Naive thymus-derived CD4-positive, alpha-beta T cell (primary cell): ENCODE measurements around the gene WDR38. TPM values are rescaled to one million over a fixed set of nuclear protein-coding genes. Genes with fewer than 3 reads are reported as not detected.
A peak's percentile ranks its signal among the peaks of the same experiment; 100 is the strongest.

Source experiments
- ATAC-seq: fragments of 150-1000 bp; cut with Tn5 transposase; 2 replicates; pipeline ENCODE4 v1.10.0; 2021; ENCODE audit warnings: mild to moderate bottlenecking, moderate library complexity
- CTCF ChIA-PET: fragments of 350-600 bp; sonication (Branson Sonifier 250); formaldehyde crosslinking; loops from one replicate; lab custom pipeline; 2021; ENCODE audit warnings: antibody characterized with exemption; lab: Charles Lee
- POLR2A ChIA-PET: fragments of 350-600 bp; sonication (Branson Sonifier 250); formaldehyde crosslinking; loops from one replicate; lab custom pipeline; 2021; ENCODE audit warnings: antibody characterized with exemption, inconsistent platforms; lab: Charles Lee
- DNase-seq, 9 donors: peaks; one replicate each; pipeline versions ENCODE4 v3.0.0 to v3.0.0-alpha.2; 2020 to 2022; ENCODE audit warnings: mixed read lengths in 1 of 9
- H3K27ac ChIP-seq: one replicate; pipeline ENCODE4 v1.7.0; 2013; ENCODE audit warnings: mild to moderate bottlenecking, low read depth, low read length, moderate library complexity
- H3K27me3 ChIP-seq, 2 donors: one replicate each; pipeline ENCODE4 v1.7.0; 2013; ENCODE audit warnings: low read length in 2 of 2, mild to moderate bottlenecking in 2 of 2, moderate library complexity in 2 of 2; ENCODE audit not compliant: control insufficient read depth in 2 of 2, insufficient read depth in 2 of 2
- H3K36me3 ChIP-seq, 3 experiments: 1 replicate in 2 of 3; 2 replicates in 1 of 3; pipeline ENCODE4 v1.7.0; 2013; ENCODE audit warnings: low read length in 3 of 3, mild to moderate bottlenecking in 3 of 3, moderate library complexity in 1 of 3; ENCODE audit not compliant: insufficient read depth in 3 of 3, control insufficient read depth in 2 of 3
- H3K4me1 ChIP-seq, 2 donors: one replicate each; pipeline ENCODE4 v1.7.0; 2013; ENCODE audit warnings: low read length in 2 of 2, mild to moderate bottlenecking in 2 of 2, moderate library complexity in 1 of 2; ENCODE audit not compliant: control insufficient read depth in 2 of 2, insufficient read depth in 2 of 2
- H3K4me3 ChIP-seq: 2 replicates; pipeline ENCODE4 v1.7.0; 2013; ENCODE audit warnings: mild to moderate bottlenecking, low read length
- H3K9me3 ChIP-seq, 3 experiments: 1 replicate in 2 of 3; 2 replicates in 1 of 3; pipeline ENCODE4 v1.7.0; 2013; ENCODE audit warnings: low read length in 3 of 3; ENCODE audit not compliant: control insufficient read depth in 2 of 3
- H3K27ac Mint-ChIP-seq, 9 donors: one replicate each; pipeline ENCODE4 v1.8.0; 2020 to 2022; ENCODE audit warnings: mixed read lengths in 9 of 9, mild to moderate bottlenecking in 8 of 9, moderate library complexity in 5 of 9, inconsistent platforms in 2 of 9
- H3K27me3 Mint-ChIP-seq, 5 donors: one replicate each; pipeline ENCODE4 v1.8.0; 2021 to 2022; ENCODE audit warnings: mixed read lengths in 5 of 5, mild to moderate bottlenecking in 1 of 5
- H3K36me3 Mint-ChIP-seq, 5 donors: one replicate each; pipeline ENCODE4 v1.8.0; 2020 to 2022; ENCODE audit warnings: mixed read lengths in 5 of 5, mild to moderate bottlenecking in 3 of 5, inconsistent platforms in 1 of 5
- H3K4me1 Mint-ChIP-seq, 7 donors: one replicate each; pipeline ENCODE4 v1.8.0; 2020 to 2022; ENCODE audit warnings: mixed read lengths in 7 of 7, mild to moderate bottlenecking in 3 of 7, inconsistent platforms in 1 of 7
- H3K4me3 Mint-ChIP-seq, 10 donors: one replicate each; pipeline ENCODE4 v1.8.0; 2020 to 2022; ENCODE audit warnings: mild to moderate bottlenecking in 10 of 10, mixed read lengths in 10 of 10, moderate library complexity in 6 of 10, inconsistent platforms in 2 of 10
- H3K9me3 Mint-ChIP-seq, 11 donors: one replicate each; pipeline ENCODE4 v1.8.0; 2020 to 2022; ENCODE audit warnings: mixed read lengths in 11 of 11, mild to moderate bottlenecking in 4 of 11, inconsistent platforms in 1 of 11, moderate library complexity in 1 of 11
- intact Hi-C, 2 donors: fragments of 100-400 bp; cut with micrococcal nuclease; formaldehyde crosslinking; loops; one replicate each; pipeline ENCODE4 v1.15.1; 2023
- polyA plus RNA-seq, 2 donors: library from polyadenylated mRNA; unstranded; fragments of 300-500 nt; fragmentation: Illumina TruSeq; gene quantifications; one replicate each; pipeline ENCODE4 v1.2.3, GENCODE V29; 2021
- total RNA-seq, 6 experiments: library from RNA in 5 of 6; stranded (reverse) in 5 of 6; gene quantifications; 1 replicate in 5 of 6; 2 replicates in 1 of 6; pipeline ENCODE4 v1.2.3 and lab custom pipeline; 2021 to 2026

WDR38 gene
- total and polyA plus RNA-seq, 7 experiments from 2014 or later: not detected

DNA sequence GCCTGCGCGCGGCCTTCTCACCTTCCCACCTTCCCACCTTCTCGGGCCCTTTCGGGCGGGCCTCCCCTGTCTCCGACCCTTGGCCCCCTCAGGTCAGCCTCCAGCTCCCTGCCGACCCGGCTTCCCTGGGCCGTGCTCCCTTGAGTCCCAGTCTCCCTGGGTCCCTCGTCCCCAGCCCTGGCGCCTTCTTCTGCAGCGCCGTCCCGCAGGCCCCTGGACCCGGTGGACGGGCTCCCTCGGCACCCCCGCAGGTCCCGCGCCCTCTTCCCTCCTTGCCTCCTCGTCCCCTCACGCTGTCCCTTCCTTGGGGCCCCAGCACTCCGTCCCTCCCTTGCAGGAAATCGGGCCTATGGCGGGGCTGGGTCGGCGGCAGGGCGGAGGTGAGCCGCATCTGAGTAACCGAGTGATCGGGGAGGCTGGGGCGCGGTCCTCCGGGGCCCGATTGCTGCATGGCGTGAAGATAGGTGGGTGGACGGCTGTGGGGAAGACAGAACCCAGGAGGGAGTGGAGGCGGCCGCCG is 16.3 kb downstream of the WDR38 start:
- H3K27ac Mint-ChIP-seq: peak overlapping the region; percentile 83 to 97 (median 94)
- Histone ChIP-seq H3K4me3 (peak overlapping the region; percentile 95), H3K9me3 (no peaks in the 10 kb centered on the region), H3K4me1 (peaks cover 29 to 46% of the 10 kb centered on the region in 2 donors), H3K27me3 (no peaks in the 10 kb centered on the region), H3K36me3 (peaks cover 0 to 36% (median 11%) of the 10 kb centered on the region in 3 experiments), H3K27ac (peak overlapping the region; percentile 87)
- H3K27me3 Mint-ChIP-seq: no peaks in the 10 kb centered on the region
- peaks cover 5 to 22% (median 13%) of the 10 kb centered on the region in 5 donors for H3K36me3 Mint-ChIP-seq
- DNase-seq (peak in 7 of 9 donors; percentile 30 to 56 (median 39)), ATAC-seq (peak; percentile 15)
- intact Hi-C loops: loop anchor here (1.0 to 10.0 kb wide), 10 partner anchors 8 to 1935 kb away; partner anchors contain the start of genes GOLGA1 (in 2 of the 2), HSPA5 (in 1 of the 2), NR6A1 (in 1 of the 2) and PPP6C (in 1 of the 2)
- peaks cover 0 to 4% (median 0%) of the 10 kb centered on the region in 11 donors for H3K9me3 Mint-ChIP-seq
- ChIA-PET POLR2A (interaction anchor here (0.9 to 2.4 kb wide), 6 partner anchors 8 to 392 kb away, joined by 3 to 12 read pairs (median 3); partner anchors contain the start of genes ARPC5L, GAPVD1, GOLGA1 and RPL35), CTCF (interaction anchor here (0.5 to 1.2 kb wide), 2 partner anchors 14 to 16 kb away, joined by 3 read pairs; partner anchors contain the start of gene WDR38)
- H3K4me3 Mint-ChIP-seq: peak overlapping the region; percentile 87 to 96 (median 93)
- H3K4me1 Mint-ChIP-seq: peaks cover 20 to 54% (median 45%) of the 10 kb centered on the region in 7 donors

DNA sequence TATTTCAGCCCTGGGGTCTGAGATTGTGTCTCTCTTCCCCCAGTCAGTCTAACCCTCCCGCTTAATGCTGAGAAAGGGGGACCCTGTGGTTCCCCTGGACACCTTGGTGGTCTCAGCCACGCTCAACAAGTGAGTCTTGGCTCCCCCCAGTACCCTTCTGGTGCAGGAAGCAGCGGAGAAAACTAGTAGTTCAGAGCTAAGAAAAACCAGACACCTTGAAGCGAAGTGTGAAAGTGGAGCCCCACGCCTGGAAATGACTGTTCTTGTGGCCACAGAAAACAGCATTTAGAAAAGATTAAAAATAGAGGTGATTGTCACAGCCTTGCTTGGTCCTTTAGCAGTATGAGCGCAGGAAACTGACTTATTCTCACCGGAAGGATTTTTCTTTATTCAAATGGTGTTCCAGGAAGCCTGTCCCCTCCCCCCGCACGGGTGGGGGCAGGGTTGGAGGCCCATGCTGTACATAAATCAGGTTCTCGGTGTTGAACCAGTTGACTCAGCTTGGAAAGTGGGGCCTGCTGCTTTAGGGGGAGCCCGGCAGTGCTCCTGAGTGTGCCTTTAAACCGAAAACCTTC is 16.8 kb downstream of the WDR38 start:
- ATAC-seq: peak; percentile 59

DNA sequence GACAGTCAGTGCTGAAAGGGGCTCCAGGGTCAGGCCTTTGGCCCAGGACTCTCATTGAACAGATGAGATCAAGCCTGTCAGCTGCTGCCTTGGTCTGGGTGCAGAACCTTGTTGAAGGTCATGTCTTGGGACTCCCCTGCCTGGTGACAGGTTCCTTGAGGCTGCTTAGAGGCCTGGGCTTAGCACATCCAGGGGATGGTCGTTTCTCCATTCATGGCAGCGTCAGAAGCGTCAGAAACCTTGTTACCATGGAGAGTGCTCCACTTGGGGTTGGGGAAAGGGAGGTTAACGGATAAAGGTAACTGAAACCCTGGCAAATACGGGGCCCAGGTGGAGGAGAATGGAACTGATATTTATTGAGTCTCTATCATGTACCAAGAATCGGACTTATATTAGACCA is 17.5 kb downstream of the WDR38 start:
- H3K27ac Mint-ChIP-seq: peak overlapping the region in 8 of 9 donors; percentile 83 to 97 (median 93)
- no peaks in the 10 kb centered on the region for H3K9me3 ChIP-seq
- ATAC-seq: no peak
- peak overlapping the region; percentile 95 for H3K4me3 ChIP-seq
- H3K27me3 Mint-ChIP-seq: no peaks in the 10 kb centered on the region
- DNase-seq: peak in 1 of 9 donors; percentile 36
- intact Hi-C loops: loop anchor here in 1 of 2 donors (1.0 to 5.0 kb wide), 6 partner anchors 8 to 877 kb away; partner anchors contain the start of genes ARPC5L, HSPA5, PBX3 and SCAI
- H3K4me1 ChIP-seq: peaks cover 29 to 57% of the 10 kb centered on the region in 2 donors
- peak overlapping the region; percentile 87 to 96 (median 93) for H3K4me3 Mint-ChIP-seq
- peaks cover 11 to 48% (median 23%) of the 10 kb centered on the region in 3 experiments for H3K36me3 ChIP-seq
- ChIA-PET CTCF (interaction anchor here (1.0 kb wide), 1 partner anchor 18 kb away, joined by 3 read pairs; no protein-coding TSS in a partner anchor), POLR2A (interaction anchor here (1.0 kb wide), 1 partner anchor 10 kb away, joined by 4 read pairs; no protein-coding TSS in a partner anchor)
- H3K9me3 Mint-ChIP-seq: peaks cover 0 to 4% (median 0%) of the 10 kb centered on the region in 11 donors
- H3K27ac ChIP-seq: peak overlapping the region; percentile 87
- peaks cover 12 to 33% (median 16%) of the 10 kb centered on the region in 5 donors for H3K36me3 Mint-ChIP-seq
- peaks cover 29 to 58% (median 49%) of the 10 kb centered on the region in 7 donors for H3K4me1 Mint-ChIP-seq
- H3K27me3 ChIP-seq: no peaks in the 10 kb centered on the region

More for the DNA sequence above, 16.8 kb downstream of the WDR38 start:
- Mint-ChIP-seq H3K36me3 (peaks cover 10 to 28% (median 16%) of the 10 kb centered on the region in 5 donors), H3K4me1 (peaks cover 26 to 58% (median 47%) of the 10 kb centered on the region in 7 donors), H3K9me3 (peaks cover 0 to 4% (median 0%) of the 10 kb centered on the region in 11 donors), H3K27me3 (no peaks in the 10 kb centered on the region), H3K27ac (peak overlapping the region; percentile 83 to 97 (median 94)), H3K4me3 (peak overlapping the region; percentile 87 to 96 (median 93))
- Histone ChIP-seq H3K36me3 (peaks cover 4 to 41% (median 16%) of the 10 kb centered on the region in 3 experiments), H3K27ac (peak overlapping the region; percentile 87), H3K4me3 (peak overlapping the region; percentile 95), H3K4me1 (peaks cover 29 to 51% of the 10 kb centered on the region in 2 donors), H3K9me3 (no peaks in the 10 kb centered on the region), H3K27me3 (no peaks in the 10 kb centered on the region)
- CTCF ChIA-PET: interaction anchor here (0.5 to 1.2 kb wide), 3 partner anchors 14 to 18 kb away, joined by 3 read pairs; partner anchors contain the start of gene WDR38
- intact Hi-C loops: loop anchor here (1.0 to 10.0 kb wide), 14 partner anchors 8 to 1935 kb away; partner anchors contain the start of genes GOLGA1 (in 2 of the 2), HSPA5 (in 2 of the 2), WDR38 (in 2 of the 2) and ARPC5L (in 1 of the 2)
- DNase-seq: peak; percentile 43 to 86 (median 72)
- POLR2A ChIA-PET: interaction anchor here (1.0 to 2.4 kb wide), 4 partner anchors 9 to 391 kb away, joined by 3 to 12 read pairs (median 4); partner anchors contain the start of genes ARPC5L, GAPVD1 and RPL35

DNA sequence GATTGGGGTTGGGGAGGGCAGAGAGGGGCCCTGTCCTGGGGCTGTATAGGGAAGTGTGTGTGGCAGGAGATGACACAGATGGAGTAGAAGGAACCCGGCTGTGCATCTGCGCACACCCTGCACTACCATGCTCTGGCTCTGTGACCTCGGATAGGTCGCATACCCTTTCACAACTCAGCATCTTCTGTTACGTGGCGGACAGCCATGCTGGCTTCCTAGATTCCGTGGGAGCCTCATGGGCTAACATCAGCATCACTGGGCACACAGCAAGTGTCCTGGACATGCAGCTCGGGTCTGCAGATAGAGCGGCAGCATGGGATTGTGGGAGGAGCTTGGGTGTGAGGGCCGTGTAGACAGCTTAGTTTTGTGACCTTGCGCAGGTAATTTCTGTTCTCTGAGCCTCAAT is 17.9 kb downstream of the WDR38 start:
- Histone ChIP-seq H3K4me1 (peaks cover 29 to 57% of the 10 kb centered on the region in 2 donors), H3K27ac (peak overlapping the region; percentile 12), H3K9me3 (no peaks in the 10 kb centered on the region), H3K4me3 (peak overlapping the region; percentile 95), H3K27me3 (no peaks in the 10 kb centered on the region), H3K36me3 (peaks cover 14 to 52% (median 26%) of the 10 kb centered on the region in 3 experiments)
- ATAC-seq: no peak
- H3K27ac Mint-ChIP-seq: peak overlapping the region in 4 of 9 donors; percentile 48 to 97 (median 94)
- H3K4me3 Mint-ChIP-seq: peak overlapping the region; percentile 59 to 96 (median 93)
- intact Hi-C loops: loop anchor here in 1 of 2 donors (2.0 to 5.0 kb wide), 2 partner anchors 24 to 876 kb away; partner anchors contain the start of gene PBX3
- peaks cover 12 to 33% (median 16%) of the 10 kb centered on the region in 5 donors for H3K36me3 Mint-ChIP-seq
- no peak for DNase-seq
- H3K4me1 Mint-ChIP-seq: peaks cover 29 to 58% (median 49%) of the 10 kb centered on the region in 7 donors
- H3K9me3 Mint-ChIP-seq: peaks cover 0 to 3% (median 0%) of the 10 kb centered on the region in 11 donors
- no peaks in the 10 kb centered on the region for H3K27me3 Mint-ChIP-seq
- POLR2A ChIA-PET: interaction anchor here (0.7 to 1.2 kb wide), 2 partner anchors 100 to 104 kb away, joined by 4 read pairs; partner anchors contain the start of gene NR6A1
- CTCF ChIA-PET: no interaction called here

DNA sequence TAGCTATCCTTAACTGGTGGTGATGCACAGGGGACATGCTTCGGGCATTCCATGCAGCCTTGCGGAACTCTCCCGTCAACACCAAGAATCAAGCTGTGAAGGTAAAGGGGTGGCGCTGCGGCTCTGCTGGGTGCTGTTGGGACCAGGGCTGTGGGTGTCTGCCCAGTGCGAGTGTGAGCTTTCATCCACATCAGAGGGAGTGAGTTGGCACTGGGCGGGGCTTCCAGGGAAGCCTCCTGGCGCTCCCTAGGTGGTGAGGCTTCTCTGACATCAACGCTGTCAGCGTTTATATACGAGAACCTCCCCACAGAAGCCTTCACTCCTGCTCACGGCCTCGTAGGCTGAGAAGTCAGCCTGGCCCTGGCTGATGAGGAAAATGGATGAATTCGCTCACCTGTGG is 20.4 kb downstream of the WDR38 start:
- H3K4me1 ChIP-seq: peaks cover 20 to 52% of the 10 kb centered on the region in 2 donors
- no peak for ATAC-seq
- H3K36me3 Mint-ChIP-seq: peaks cover 16 to 48% (median 23%) of the 10 kb centered on the region in 5 donors
- no peaks in the 10 kb centered on the region for H3K9me3 ChIP-seq
- H3K27me3 Mint-ChIP-seq: no peaks in the 10 kb centered on the region
- H3K9me3 Mint-ChIP-seq: peaks cover 0 to 3% (median 0%) of the 10 kb centered on the region in 11 donors
- intact Hi-C loops: loop anchor here in 1 of 2 donors (5.0 kb wide), 1 partner anchor 874 kb away; the partner anchor contains the start of gene PBX3
- no peaks in the 10 kb centered on the region for H3K27me3 ChIP-seq
- DNase-seq: peak in 1 of 9 donors; percentile 6
- peak overlapping the region in 3 of 9 donors; percentile 42 to 68 (median 47) for H3K27ac Mint-ChIP-seq
- H3K36me3 ChIP-seq: peaks cover 23 to 76% (median 26%) of the 10 kb centered on the region in 3 experiments
- CTCF ChIA-PET: no interaction called here
- POLR2A ChIA-PET: no interaction called here
- no peak overlapping the region for H3K27ac ChIP-seq
- H3K4me3 Mint-ChIP-seq: no peak overlapping the region
- no peak overlapping the region for H3K4me3 ChIP-seq
- H3K4me1 Mint-ChIP-seq: peaks cover 29 to 48% (median 39%) of the 10 kb centered on the region in 7 donors

DNA sequence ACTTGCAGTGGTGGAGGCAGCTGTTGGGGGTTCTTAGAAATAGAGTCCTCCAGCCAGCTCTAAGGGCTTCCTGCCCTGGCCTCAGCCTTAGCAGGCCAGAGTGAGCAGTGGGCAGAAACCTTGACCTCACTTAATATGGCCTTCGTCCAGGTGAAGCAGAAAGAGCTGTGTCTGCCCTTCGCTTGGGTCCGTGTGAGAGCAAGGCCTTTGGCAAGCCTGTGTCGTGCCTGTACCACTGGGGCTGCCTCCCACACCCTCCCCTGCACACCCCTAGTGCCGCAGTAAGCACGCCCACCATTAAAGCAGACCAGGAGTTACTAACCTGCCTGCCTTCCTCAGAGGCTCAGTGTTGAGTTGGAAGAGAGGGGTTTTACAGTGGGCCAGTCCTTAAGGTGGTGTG is 22.2 kb downstream of the WDR38 start:
- Mint-ChIP-seq H3K4me3 (no peak overlapping the region), H3K9me3 (no peaks in the 10 kb centered on the region), H3K36me3 (peaks cover 16 to 56% (median 24%) of the 10 kb centered on the region in 5 donors), H3K27ac (no peak overlapping the region), H3K4me1 (peaks cover 24 to 43% (median 36%) of the 10 kb centered on the region in 7 donors), H3K27me3 (no peaks in the 10 kb centered on the region)
- no peaks in the 10 kb centered on the region for H3K27me3 ChIP-seq
- no peak overlapping the region for H3K27ac ChIP-seq
- intact Hi-C loops: no loop called here
- peaks cover 30 to 87% (median 31%) of the 10 kb centered on the region in 3 experiments for H3K36me3 ChIP-seq
- DNase-seq (peak in 1 of 9 donors; percentile 0), ATAC-seq (no peak)
- POLR2A ChIA-PET: no interaction called here
- H3K9me3 ChIP-seq: no peaks in the 10 kb centered on the region
- peaks cover 16 to 50% of the 10 kb centered on the region in 2 donors for H3K4me1 ChIP-seq
- CTCF ChIA-PET: no interaction called here
- H3K4me3 ChIP-seq: no peak overlapping the region
